CD4-positive, alpha-beta T cell (primary cell): ENCODE results near the gene ALPL. TPM values are rescaled to one million over a fixed set of nuclear protein-coding genes. Genes with fewer than 3 reads are reported as not detected.
A peak's percentile ranks its signal among the peaks of the same experiment; 100 is the strongest.

Experiments
- ATAC-seq: fragments of 200-7000 bp; cut with Tn5 transposase; one replicate; pipeline ENCODE4 v1.10.0; 2022; ENCODE audit warnings: mild to moderate bottlenecking; ENCODE audit not compliant: poor library complexity
- CTCF ChIA-PET: fragments of 350-600 bp; sonication (Branson Sonifier 250); formaldehyde crosslinking; loops from one replicate; lab custom pipeline; 2021; ENCODE audit warnings: antibody characterized with exemption, inconsistent platforms; lab: Charles Lee
- POLR2A ChIA-PET: fragments of 350-600 bp; sonication (Branson Sonifier 250); formaldehyde crosslinking; loops from one replicate; lab custom pipeline; 2021; ENCODE audit warnings: antibody characterized with exemption, inconsistent platforms; lab: Charles Lee
- DNase-seq, 14 experiments: peaks; one replicate each; pipeline ENCODE4 v3.0.0-alpha.2; 2013 to 2020; ENCODE audit warnings: mixed read lengths in 2 of 14
- H3K27ac ChIP-seq, 2 donors: one replicate each; pipeline versions ENCODE4 v1.5.1 to v1.7.0; 2013; ENCODE audit warnings: low read length in 2 of 2, low read depth in 1 of 2, mild to moderate bottlenecking in 1 of 2
- H3K27me3 ChIP-seq, 2 experiments: 1 replicate in 1 of 2; 2 replicates in 1 of 2; pipeline versions ENCODE4 v1.6.1 to v1.7.0; 2013; ENCODE audit warnings: low read length in 2 of 2, control low read depth in 1 of 2, mild to moderate bottlenecking in 1 of 2, moderate library complexity in 1 of 2; ENCODE audit not compliant: insufficient read depth in 2 of 2, control insufficient read depth in 1 of 2
- H3K36me3 ChIP-seq: one replicate; pipeline ENCODE4 v1.6.1; 2013; ENCODE audit warnings: low read length, control low read depth; ENCODE audit not compliant: insufficient read depth
- H3K4me1 ChIP-seq: one replicate; pipeline ENCODE4 v1.6.1; 2013; ENCODE audit warnings: low read length, control low read depth; ENCODE audit not compliant: insufficient read depth
- H3K4me3 ChIP-seq: one replicate; pipeline ENCODE4 v1.5.1; 2013; ENCODE audit warnings: mild to moderate bottlenecking, low read length, moderate library complexity
- H3K9me3 ChIP-seq, 2 experiments: 1 replicate in 1 of 2; 2 replicates in 1 of 2; pipeline versions ENCODE4 v1.6.1 to v1.7.0; 2013; ENCODE audit warnings: low read length in 2 of 2, mild to moderate bottlenecking in 2 of 2, control low read depth in 1 of 2, moderate library complexity in 1 of 2; ENCODE audit not compliant: control insufficient read depth in 1 of 2, insufficient read depth in 1 of 2
- H3K27ac Mint-ChIP-seq: one replicate; pipeline ENCODE4 v1.8.0; 2020; ENCODE audit warnings: mixed read lengths
- H3K27me3 Mint-ChIP-seq: one replicate; pipeline ENCODE4 v1.8.0; 2021; ENCODE audit warnings: mixed read lengths
- H3K36me3 Mint-ChIP-seq: one replicate; pipeline ENCODE4 v1.8.0; 2021; ENCODE audit warnings: low read depth, mixed read lengths
- H3K4me1 Mint-ChIP-seq: one replicate; pipeline ENCODE4 v1.8.0; 2021; ENCODE audit warnings: low read depth, mixed read lengths
- H3K4me3 Mint-ChIP-seq: one replicate; pipeline ENCODE4 v1.8.0; 2020; ENCODE audit warnings: mild to moderate bottlenecking, mixed read lengths
- H3K9me3 Mint-ChIP-seq: one replicate; pipeline ENCODE4 v1.8.0; 2020; ENCODE audit warnings: mixed read lengths
- CTCF ChIP-seq: fragments of 200-600 bp; IDR thresholded peaks from one replicate; pipeline ENCODE4 v1.8.0; 2022; ENCODE audit warnings: antibody characterized with exemption, mild to moderate bottlenecking
- intact Hi-C, 2 experiments: fragments of 100-400 bp; cut with DNase I in 1 of 2; cut with micrococcal nuclease in 1 of 2; formaldehyde crosslinking; loops; one replicate each; pipeline versions ENCODE4 v1.15.1 to v1.9.0; 2023 to 2025; cut with DNase I, micrococcal nuclease
- total RNA-seq, 174 experiments: library from RNA in 2 of 174; stranded (reverse) in 2 of 174; gene quantifications; one replicate each; pipeline ENCODE4 v1.2.3 and lab custom pipeline; 2021 to 2026

The ALPL gene
- total RNA-seq, 2 experiments from 2014 or later, result not detected

GRCh38 chr1:21607549-21608529, 98.6 kb downstream of the ALPL start:
- TF ChIP-seq CTCF, result no peak
- Histone ChIP-seq H3K9me3 (no peaks in the 10 kb centered on the region), H3K4me1 (peaks cover 6% of the 10 kb centered on the region), H3K4me3 (no peak overlapping the region), H3K36me3 (no peaks in the 10 kb centered on the region), H3K27ac (no peak overlapping the region), H3K27me3 (peaks cover 0 to 6% of the 10 kb centered on the region in 2 experiments)
- intact Hi-C loops, result no loop called here
- Mint-ChIP-seq H3K4me3 (no peak overlapping the region), H3K27ac (no peak overlapping the region), H3K36me3 (no peaks in the 10 kb centered on the region), H3K4me1 (peaks cover 12% of the 10 kb centered on the region), H3K27me3 (peaks cover 14% of the 10 kb centered on the region), H3K9me3 (no peaks in the 10 kb centered on the region)
- CTCF ChIA-PET, result no interaction called here
- DNase-seq (peak in 8 of 14 experiments; percentile 1 to 61 (median 15)), ATAC-seq (peak; percentile 59)
- POLR2A ChIA-PET, result no interaction called here

GRCh38 chr1:21608798-21609197, 99.6 kb downstream of the ALPL start:
- no peaks in the 10 kb centered on the region for H3K9me3 ChIP-seq
- Mint-ChIP-seq H3K4me3 (no peak overlapping the region), H3K9me3 (no peaks in the 10 kb centered on the region), H3K4me1 (peaks cover 12% of the 10 kb centered on the region), H3K27ac (no peak overlapping the region), H3K27me3 (peaks cover 14% of the 10 kb centered on the region), H3K36me3 (no peaks in the 10 kb centered on the region)
- TF ChIP-seq CTCF, result no peak
- POLR2A ChIA-PET, result no interaction called here
- H3K36me3 ChIP-seq, result no peaks in the 10 kb centered on the region
- intact Hi-C loops, result no loop called here
- no peak for ATAC-seq
- no peak overlapping the region for H3K4me3 ChIP-seq
- CTCF ChIA-PET, result no interaction called here
- DNase-seq, result no peak
- H3K4me1 ChIP-seq, result peaks cover 6% of the 10 kb centered on the region
- peaks cover 0 to 3% of the 10 kb centered on the region in 2 experiments for H3K27me3 ChIP-seq
- H3K27ac ChIP-seq, result no peak overlapping the region

GRCh38 chr1:21610027-21610426, 100.8 kb downstream of the ALPL start:
- Histone ChIP-seq H3K4me1 (peaks cover 6% of the 10 kb centered on the region), H3K4me3 (no peak overlapping the region), H3K36me3 (no peaks in the 10 kb centered on the region), H3K9me3 (no peaks in the 10 kb centered on the region), H3K27ac (no peak overlapping the region), H3K27me3 (peaks cover 0 to 3% of the 10 kb centered on the region in 2 experiments)
- Mint-ChIP-seq H3K4me3 (no peak overlapping the region), H3K9me3 (no peaks in the 10 kb centered on the region), H3K4me1 (peaks cover 12% of the 10 kb centered on the region), H3K36me3 (no peaks in the 10 kb centered on the region), H3K27me3 (peaks cover 14% of the 10 kb centered on the region), H3K27ac (no peak overlapping the region)
- ATAC-seq (no peak), DNase-seq (no peak)
- TF ChIP-seq CTCF, result no peak
- CTCF ChIA-PET, result no interaction called here
- intact Hi-C loops, result no loop called here
- POLR2A ChIA-PET, result no interaction called here
